GM12892 (cell line): Measurements from ENCODE around the gene KRTAP2-2.

Experiments
- POLR2A ChIP-seq: IDR thresholded peaks from 2 replicates; pipeline ENCODE4 v1.6.1; 2011; ENCODE audit warnings: low read depth, low read length, control low read depth
- POLR2AphosphoS5 ChIP-seq: IDR thresholded peaks from 2 replicates; pipeline ENCODE4 v1.6.1; 2011; ENCODE audit warnings: low read depth, low read length, control low read depth
- TAF1 ChIP-seq: IDR thresholded peaks from 2 replicates; pipeline ENCODE4 v1.6.1; 2011; ENCODE audit warnings: low read depth, mild to moderate bottlenecking, control low read depth, low read length, borderline replicate concordance

DNA sequence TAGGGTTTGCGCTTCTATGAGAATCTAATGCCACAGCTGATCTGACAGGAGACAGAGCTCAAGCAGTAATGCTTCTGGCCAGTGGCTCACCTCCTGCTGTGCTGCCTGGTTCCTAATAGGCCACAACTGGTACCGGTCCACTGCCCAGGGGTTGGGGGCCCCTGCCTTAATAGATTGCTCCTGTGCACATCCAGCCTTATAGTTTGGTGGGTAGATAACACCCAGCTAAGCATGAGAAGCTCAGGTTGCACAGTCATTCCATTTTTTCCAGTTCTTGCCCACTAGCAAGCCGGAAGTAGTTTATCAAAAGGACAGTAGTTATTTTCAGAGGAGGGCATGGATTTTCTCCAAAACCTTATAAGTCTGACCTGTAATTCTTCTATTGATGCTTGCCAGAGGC lies 35.6 kb downstream of the KRTAP2-2 start:
- TF ChIP-seq POLR2A = no peak
- no peak for TF ChIP-seq POLR2AphosphoS5
- TF ChIP-seq TAF1 = no peak
